Neuronal stem cell (in vitro differentiated cells): ENCODE measurements around the gene SLC2A9.

ENCODE experiments used
- DNase-seq: peaks from one replicate; pipeline ENCODE4 v3.0.0-alpha.2; 2013; ENCODE audit warnings: low spot score
- H2AFZ ChIP-seq: one replicate; pipeline ENCODE4 v1.6.1; 2013; ENCODE audit warnings: mild to moderate bottlenecking, low read length, inconsistent platforms
- H2AK5ac ChIP-seq: 2 replicates; pipeline ENCODE4 v1.6.1; 2013; ENCODE audit warnings: low read depth, mild to moderate bottlenecking, inconsistent platforms, low read length, moderate library complexity, mixed read lengths
- H2BK120ac ChIP-seq: 2 replicates; pipeline ENCODE4 v1.6.1; 2013; ENCODE audit warnings: low read depth, mild to moderate bottlenecking, inconsistent platforms, low read length, moderate library complexity, mixed read lengths
- H2BK12ac ChIP-seq: one replicate; pipeline ENCODE4 v1.6.1; 2013; ENCODE audit warnings: low read length, inconsistent platforms
- H2BK15ac ChIP-seq: 2 replicates; pipeline ENCODE4 v1.6.1; 2013; ENCODE audit warnings: mild to moderate bottlenecking, low read length, inconsistent platforms, mixed read lengths
- H2BK5ac ChIP-seq: one replicate; pipeline ENCODE4 v1.6.1; 2013; ENCODE audit warnings: inconsistent platforms, mild to moderate bottlenecking, low read length, moderate library complexity
- H3K14ac ChIP-seq: one replicate; pipeline ENCODE4 v1.6.1; 2013; ENCODE audit warnings: low read length, inconsistent platforms
- H3K18ac ChIP-seq: 2 replicates; pipeline ENCODE4 v1.6.1; 2013; ENCODE audit warnings: low read length, inconsistent platforms
- H3K23ac ChIP-seq: 2 replicates; pipeline ENCODE4 v1.6.1; 2013; ENCODE audit warnings: low read depth, mild to moderate bottlenecking, mixed read lengths, low read length, inconsistent platforms; ENCODE audit not compliant: poor library complexity
- H3K27ac ChIP-seq: replicated peaks from 3 replicates; pipeline ENCODE4 v1.5.1; 2013; ENCODE audit warnings: low read length, inconsistent platforms
- H3K27me3 ChIP-seq, 3 experiments: 2 replicates each; pipeline ENCODE4 v1.6.1; 2013; ENCODE audit warnings: low read length in 3 of 3, mild to moderate bottlenecking in 2 of 3, inconsistent platforms in 1 of 3, low read depth in 1 of 3, mixed read lengths in 1 of 3, moderate library complexity in 1 of 3; ENCODE audit not compliant: control insufficient read depth in 3 of 3, insufficient read depth in 3 of 3
- H3K36me3 ChIP-seq, 2 donors: replicated peaks in 1 of 2; 2 replicates each; pipeline ENCODE4 v1.6.1; 2013; ENCODE audit warnings: low read length in 2 of 2; ENCODE audit not compliant: control insufficient read depth in 2 of 2, insufficient read depth in 2 of 2
- H3K4ac ChIP-seq: 2 replicates; pipeline ENCODE4 v1.6.1; 2013; ENCODE audit warnings: inconsistent platforms, mild to moderate bottlenecking, low read length, moderate library complexity
- H3K4me1 ChIP-seq, 2 donors: 1 replicate in 1 of 2; 2 replicates in 1 of 2; pipeline ENCODE4 v1.6.1; 2013; ENCODE audit warnings: low read length in 2 of 2, low read depth in 1 of 2; ENCODE audit not compliant: control insufficient read depth in 2 of 2, insufficient read depth in 1 of 2
- H3K4me2 ChIP-seq: one replicate; pipeline ENCODE4 v1.6.1; 2013; ENCODE audit warnings: mild to moderate bottlenecking, low read length, inconsistent platforms; ENCODE audit not compliant: insufficient read depth, poor library complexity, severe bottlenecking
- H3K4me3 ChIP-seq, 2 donors: 2 replicates each; pipeline ENCODE4 v1.5.1; 2013; ENCODE audit warnings: low read length in 2 of 2, mild to moderate bottlenecking in 2 of 2, inconsistent platforms in 1 of 2, moderate library complexity in 1 of 2
- H3K79me1 ChIP-seq: one replicate; pipeline ENCODE4 v1.6.1; 2013; ENCODE audit warnings: low read depth, mild to moderate bottlenecking, inconsistent platforms, low read length, moderate library complexity
- H3K9ac ChIP-seq: one replicate; pipeline ENCODE4 v1.6.1; 2013; ENCODE audit warnings: mild to moderate bottlenecking, low read depth, low read length, inconsistent platforms; ENCODE audit not compliant: poor library complexity
- H3K9me3 ChIP-seq, 2 donors: replicated peaks in 1 of 2; 2 replicates each; pipeline versions ENCODE3 to v1.6.1; 2013; ENCODE audit warnings: low read length in 2 of 2, mild to moderate bottlenecking in 2 of 2, inconsistent platforms in 1 of 2, low read depth in 1 of 2, mixed read lengths in 1 of 2, moderate library complexity in 1 of 2; ENCODE audit not compliant: control insufficient read depth in 2 of 2, insufficient read depth in 1 of 2
- H4K8ac ChIP-seq: one replicate; pipeline ENCODE4 v1.6.1; 2013; ENCODE audit warnings: low read depth, mild to moderate bottlenecking, inconsistent platforms, low read length, moderate library complexity
- H4K91ac ChIP-seq: one replicate; pipeline ENCODE4 v1.6.1; 2013; ENCODE audit warnings: low read length, low read depth, mild to moderate bottlenecking, inconsistent platforms; ENCODE audit not compliant: poor library complexity
- WGBS, 2 donors: extraction: QIAGEN DNeasy Blood & Tissue Kit; methylation state at CpG; one replicate each; pipeline ENCODE4 v1.1.7; 2013; ENCODE audit warnings: missing lambda C conversion rate in 2 of 2, mixed read lengths in 1 of 2; ENCODE audit not compliant: insufficient read length in 2 of 2, insufficient replicate concordance in 1 of 2; ENCODE audit errors: extremely low coverage in 2 of 2; 5-methylcytosine and 5-hydroxymethylcytosine counted together

SLC2A9 gene

GRCh38 chr4:10031668-10032590 is 10.6 kb upstream of the SLC2A9 start:
- no CpG with 5 or more reads among the region's 10 CpGs for WGBS, 2 donors
- H2BK15ac ChIP-seq: no peak overlapping the region
- H4K8ac ChIP-seq: no peak overlapping the region
- no peak overlapping the region for H2BK12ac ChIP-seq
- H3K4me1 ChIP-seq: peaks cover 11 to 16% of the 10 kb centered on the region in 2 donors
- H3K4me3 ChIP-seq: no peak overlapping the region
- no peaks in the 10 kb centered on the region for H3K79me1 ChIP-seq
- H3K23ac ChIP-seq: no peak overlapping the region
- no peak overlapping the region for H3K14ac ChIP-seq
- H3K27me3 ChIP-seq: peaks cover 0 to 12% (median 0%) of the 10 kb centered on the region in 3 experiments
- no peak overlapping the region for H4K91ac ChIP-seq
- H3K4me2 ChIP-seq: no peak overlapping the region
- H2BK5ac ChIP-seq: no peak overlapping the region
- DNase-seq: no peak
- no peak overlapping the region for H3K4ac ChIP-seq
- no peaks in the 10 kb centered on the region for H3K9me3 ChIP-seq
- H3K9ac ChIP-seq: no peak overlapping the region
- H3K27ac ChIP-seq: no peak overlapping the region
- no peak overlapping the region for H3K18ac ChIP-seq
- peak overlapping the region; percentile 54 for H2AFZ ChIP-seq
- H2AK5ac ChIP-seq: no peak overlapping the region
- no peaks in the 10 kb centered on the region for H3K36me3 ChIP-seq
- H2BK120ac ChIP-seq: no peak overlapping the region

DNA sequence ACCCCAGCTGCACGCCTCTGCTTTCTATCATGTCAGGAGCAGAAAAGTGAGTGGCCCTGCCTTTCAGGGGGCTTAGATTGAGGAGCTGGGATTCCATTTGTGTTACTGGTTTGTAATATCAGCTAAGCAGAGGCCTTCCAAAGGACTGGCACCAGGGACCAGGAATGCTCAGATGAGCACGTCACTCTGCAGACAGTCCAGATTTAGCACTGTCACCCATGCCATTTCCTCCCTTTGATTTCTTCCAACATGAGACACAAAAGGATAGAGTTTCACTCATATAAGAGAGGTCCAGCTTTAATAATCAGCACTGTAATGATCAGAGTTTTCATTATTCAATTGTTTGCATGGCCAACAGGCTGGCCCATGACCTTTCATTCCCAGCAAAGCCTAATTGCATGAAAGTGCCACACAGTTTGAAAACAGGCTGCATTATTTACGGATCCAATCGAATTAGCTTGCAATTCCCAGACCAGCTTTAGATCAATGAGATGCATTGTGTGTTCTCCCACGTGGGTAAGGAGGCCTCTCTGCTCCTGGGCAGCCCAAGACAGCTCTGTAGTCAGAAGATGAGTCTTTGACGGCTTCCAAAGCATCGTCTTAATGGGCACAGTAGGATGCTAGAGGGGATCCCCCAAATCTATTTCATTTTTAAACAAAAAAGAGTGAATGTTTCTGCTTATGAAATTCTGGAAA is 9.8 kb upstream of the SLC2A9 start:
- Histone ChIP-seq H3K4me1 (peaks cover 11 to 16% of the 10 kb centered on the region in 2 donors), H4K91ac (no peak overlapping the region), H3K4me3 (no peak overlapping the region), H3K27me3 (peaks cover 0 to 10% (median 0%) of the 10 kb centered on the region in 3 experiments), H3K23ac (no peak overlapping the region), H3K4ac (no peak overlapping the region), H2AK5ac (no peak overlapping the region), H3K36me3 (no peaks in the 10 kb centered on the region), H3K79me1 (no peaks in the 10 kb centered on the region), H3K14ac (no peak overlapping the region), H4K8ac (no peak overlapping the region), H2AFZ (peak overlapping the region; percentile 54), H2BK120ac (no peak overlapping the region), H3K9me3 (no peaks in the 10 kb centered on the region), H2BK5ac (no peak overlapping the region), H2BK15ac (no peak overlapping the region), H2BK12ac (no peak overlapping the region), H3K27ac (no peak overlapping the region), H3K4me2 (no peak overlapping the region), H3K9ac (no peak overlapping the region), H3K18ac (no peak overlapping the region)
- DNase-seq: no peak
- WGBS, 2 donors: no CpG with 5 or more reads among the region's 7 CpGs

- DNase-seq: no peak
- H2BK5ac ChIP-seq: no peak overlapping the region
- H4K8ac ChIP-seq: no peak overlapping the region
- H2BK12ac ChIP-seq: no peak overlapping the region
- no peak overlapping the region for H4K91ac ChIP-seq
- no peaks in the 10 kb centered on the region for H3K9me3 ChIP-seq
- H3K27ac ChIP-seq: no peak overlapping the region
- H3K4me3 ChIP-seq: no peak overlapping the region
- H3K14ac ChIP-seq: no peak overlapping the region
- H3K9ac ChIP-seq: no peak overlapping the region
- WGBS, 2 donors: no CpG with 5 or more reads among the region's 4 CpGs
- no peaks in the 10 kb centered on the region for H3K36me3 ChIP-seq
- H3K79me1 ChIP-seq: no peaks in the 10 kb centered on the region
- H3K18ac ChIP-seq: no peak overlapping the region
- H2BK120ac ChIP-seq: no peak overlapping the region
- peaks cover 11 to 16% of the 10 kb centered on the region in 2 donors for H3K4me1 ChIP-seq
- peaks cover 0 to 12% (median 0%) of the 10 kb centered on the region in 3 experiments for H3K27me3 ChIP-seq
- H2AFZ ChIP-seq: no peak overlapping the region
- no peak overlapping the region for H3K23ac ChIP-seq
- no peak overlapping the region for H3K4ac ChIP-seq
- no peak overlapping the region for H3K4me2 ChIP-seq
- no peak overlapping the region for H2AK5ac ChIP-seq
- H2BK15ac ChIP-seq: no peak overlapping the region
These were observed 8.1 kb upstream of the SLC2A9 start for GRCh38 chr4:10029403-10029802.

GRCh38 chr4:10028910-10029309 is 7.6 kb upstream of the SLC2A9 start:
- no peak overlapping the region for H2BK15ac ChIP-seq
- DNase-seq: no peak
- H2BK120ac ChIP-seq: no peak overlapping the region
- no peaks in the 10 kb centered on the region for H3K9me3 ChIP-seq
- no peak overlapping the region for H3K23ac ChIP-seq
- H4K8ac ChIP-seq: no peak overlapping the region
- no peak overlapping the region for H3K4me3 ChIP-seq
- no peak overlapping the region for H3K4me2 ChIP-seq
- no peak overlapping the region for H3K27ac ChIP-seq
- no peak overlapping the region for H3K14ac ChIP-seq
- no peak overlapping the region for H3K4ac ChIP-seq
- H3K4me1 ChIP-seq: peaks cover 11 to 16% of the 10 kb centered on the region in 2 donors
- no peak overlapping the region for H4K91ac ChIP-seq
- H3K79me1 ChIP-seq: no peaks in the 10 kb centered on the region
- H3K9ac ChIP-seq: no peak overlapping the region
- no peaks in the 10 kb centered on the region for H3K36me3 ChIP-seq
- no peak overlapping the region for H2AK5ac ChIP-seq
- WGBS, 2 donors: no CpG with 5 or more reads among the region's 4 CpGs
- peaks cover 0 to 14% (median 0%) of the 10 kb centered on the region in 3 experiments for H3K27me3 ChIP-seq
- H2AFZ ChIP-seq: no peak overlapping the region
- no peak overlapping the region for H2BK12ac ChIP-seq
- H3K18ac ChIP-seq: no peak overlapping the region
- no peak overlapping the region for H2BK5ac ChIP-seq
